ENCODE data around the gene ADM2.

DNA sequence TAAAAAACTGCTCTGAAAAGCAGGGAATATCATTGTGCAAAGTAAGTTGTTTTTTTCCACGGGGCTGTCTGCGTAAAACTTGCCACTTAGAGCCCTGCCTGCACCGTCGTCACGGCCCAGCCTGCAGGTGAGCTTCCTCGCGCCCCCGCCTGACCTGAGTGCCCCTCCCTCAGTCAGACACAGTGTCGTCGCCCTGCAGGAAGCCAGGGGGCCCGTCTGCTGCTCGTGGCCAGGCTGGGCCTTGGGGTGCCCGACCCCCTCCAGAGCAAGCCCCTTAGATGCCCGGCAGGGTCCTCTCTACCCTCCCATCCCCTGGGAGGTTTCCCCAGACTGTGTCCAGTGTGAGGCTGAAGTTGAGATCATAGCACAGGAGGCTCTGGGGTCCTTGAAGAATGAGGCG is 38.1 kb upstream of the ADM2 start:
- no peak for TF ChIP-seq OSR1 (CRISPR knock-in tag; IDR thresholded peaks at IDR 0.05)
- TF ChIP-seq CREB5 (CRISPR knock-in tag; IDR thresholded peaks at IDR 0.05; ENCODE audit: low read depth) = no peak

Data from SK-N-SH treated with all-trans-retinoic acid at 6 μM for 48 hours (cell line).